HAP-1 (cell line): ENCODE data around the gene TMEM154.

ENCODE experiments used
- DNase-seq, 2 experiments: peaks; one replicate each; pipeline ENCODE4 v3.0.0-alpha.2; 2016 to 2020; ENCODE audit warnings: low spot score in 2 of 2
- H3K27me3 ChIP-seq: fragments of 250-450 bp; sonication (Bioruptor Pico); 2 replicates; pipeline ENCODE4 v1.5.1; 2020; ENCODE audit warnings: low read depth, mild to moderate bottlenecking, moderate library complexity
- H3K36me3 ChIP-seq: fragments of 250-450 bp; sonication (Bioruptor Pico); replicated peaks from 2 replicates; pipeline ENCODE4 v1.5.1; 2020; ENCODE audit warnings: mild to moderate bottlenecking
- H3K4me1 ChIP-seq: fragments of 250-450 bp; sonication (Bioruptor Pico); 2 replicates; pipeline ENCODE4 v1.5.1; 2020; ENCODE audit warnings: mild to moderate bottlenecking
- H3K4me3 ChIP-seq: fragments of 250-450 bp; sonication (Bioruptor Pico); 2 replicates; pipeline ENCODE4 v1.5.1; 2020; ENCODE audit warnings: mild to moderate bottlenecking, moderate library complexity
- H3K9me3 ChIP-seq: fragments of 250-450 bp; sonication (Bioruptor Pico); 2 replicates; pipeline ENCODE4 v1.5.1; 2020; ENCODE audit warnings: mild to moderate bottlenecking, moderate library complexity
- in situ Hi-C: fragments of 300-500 bp; cut with MboI; formaldehyde crosslinking; loops from 3 replicates; pipeline ENCODE4 v1.14.3; 2020; ENCODE audit warnings: low sequenced_read_pairs, inconsistent platforms, mixed read lengths

Gene TMEM154

DNA sequence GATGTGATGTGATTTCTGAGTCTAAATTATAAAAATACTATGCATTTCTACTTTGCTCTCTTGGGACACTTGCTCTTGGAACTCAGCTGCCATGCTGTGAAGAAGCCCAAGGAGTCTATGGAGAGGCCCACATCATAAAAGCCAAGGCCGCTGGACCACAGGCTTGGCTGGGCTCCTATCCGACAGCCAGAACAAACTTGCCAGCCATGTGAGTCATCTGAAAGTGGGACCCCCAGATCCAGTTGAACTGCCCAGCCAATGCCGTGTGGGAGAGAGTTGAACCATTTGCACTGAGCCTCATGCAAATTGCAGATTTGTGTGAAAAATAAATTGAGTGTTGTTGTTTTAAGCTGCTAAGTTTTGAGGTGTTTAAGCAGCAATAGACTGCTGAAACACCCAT is 60.2 kb downstream of the TMEM154 start:
- no peaks in the 10 kb centered on the region for H3K9me3 ChIP-seq
- no peaks in the 10 kb centered on the region for H3K4me1 ChIP-seq
- in situ Hi-C loops: no loop called here
- DNase-seq: no peak
- H3K27me3 ChIP-seq: no peaks in the 10 kb centered on the region
- H3K4me3 ChIP-seq: no peak overlapping the region
- H3K36me3 ChIP-seq: no peaks in the 10 kb centered on the region

DNA sequence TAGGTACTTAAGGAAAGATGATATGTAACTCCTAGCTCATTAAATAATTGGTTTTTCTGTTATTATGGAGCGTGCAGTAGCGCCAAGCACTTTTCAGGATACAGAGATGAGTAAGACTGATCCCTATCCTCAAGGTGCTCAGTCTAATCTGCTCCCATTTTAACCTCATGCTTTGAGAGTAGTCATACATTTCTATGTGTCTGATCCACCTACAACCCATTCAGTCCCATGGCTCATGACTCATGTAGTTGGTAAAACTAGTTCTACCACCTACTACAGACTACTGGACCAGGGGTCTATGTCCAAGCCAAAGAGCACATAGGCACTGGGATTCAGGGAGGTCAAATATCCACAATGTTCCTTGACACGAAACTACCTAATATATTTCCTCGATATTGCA is 60.8 kb downstream of the TMEM154 start:
- no peak overlapping the region for H3K4me3 ChIP-seq
- no peak for DNase-seq
- H3K4me1 ChIP-seq: no peaks in the 10 kb centered on the region
- no peaks in the 10 kb centered on the region for H3K27me3 ChIP-seq
- H3K36me3 ChIP-seq: no peaks in the 10 kb centered on the region
- in situ Hi-C loops: no loop called here
- no peaks in the 10 kb centered on the region for H3K9me3 ChIP-seq

DNA sequence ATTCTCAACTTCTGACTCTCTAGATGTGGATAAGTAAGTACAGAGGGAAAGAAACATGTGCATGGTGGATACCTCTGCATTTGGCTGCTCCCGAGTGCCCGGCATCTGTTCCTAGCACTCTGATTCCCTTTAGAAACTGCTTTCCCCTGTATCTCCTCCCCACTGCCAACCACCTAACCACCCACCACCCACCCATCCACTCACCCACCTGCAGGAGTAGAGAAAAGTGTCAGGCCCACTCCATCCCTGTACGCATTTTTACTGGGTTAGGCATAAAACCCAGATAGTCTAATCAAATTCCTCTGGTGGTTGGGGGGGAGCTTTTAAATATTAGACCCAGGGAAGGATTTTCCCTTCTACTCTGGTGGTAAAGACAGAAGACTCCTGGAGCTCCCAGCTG is 63.0 kb downstream of the TMEM154 start:
- in situ Hi-C loops: no loop called here

DNA sequence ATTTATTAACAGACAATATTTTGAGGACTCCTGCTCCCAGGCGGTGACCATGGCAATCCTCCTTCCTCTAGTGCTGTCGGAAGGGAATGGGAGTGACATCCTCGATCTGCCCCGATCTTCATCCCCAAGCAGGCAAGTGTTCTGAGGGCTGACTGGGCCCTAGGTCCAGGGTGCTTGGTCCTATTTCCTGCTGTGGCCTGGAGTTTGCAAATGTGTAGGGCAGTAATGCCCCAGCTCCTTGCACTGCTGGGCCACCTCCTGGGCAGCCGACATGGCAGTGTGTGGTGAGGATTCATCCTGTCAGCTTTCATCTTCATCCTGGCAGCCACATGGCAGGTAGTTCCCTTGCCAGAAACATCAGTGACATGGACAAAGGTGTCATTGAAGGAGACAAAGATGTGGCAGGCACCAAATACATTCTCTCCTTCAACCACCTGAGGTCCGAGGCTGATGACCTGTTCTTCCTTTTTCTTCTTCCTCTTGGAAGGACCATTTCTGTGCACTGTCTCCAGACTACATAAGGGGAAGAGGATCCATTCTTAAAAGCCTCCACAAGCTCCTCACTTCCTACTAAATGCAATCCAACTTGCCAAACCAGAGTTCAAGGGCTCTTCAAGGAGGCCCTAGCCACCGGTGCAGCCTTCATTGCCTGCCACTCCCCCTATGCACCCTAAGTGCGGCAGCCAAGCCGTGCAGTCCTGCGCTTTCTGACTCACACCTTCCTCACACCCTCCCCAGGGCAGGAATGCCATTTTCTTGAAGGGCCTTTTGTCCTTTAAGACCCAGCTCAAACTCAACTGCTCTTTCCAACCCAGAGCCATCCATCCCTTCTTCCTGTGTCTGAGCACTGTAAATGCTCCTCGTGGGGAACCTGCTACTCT is 65.7 kb downstream of the TMEM154 start:
- in situ Hi-C loops: no loop called here
- Histone ChIP-seq H3K9me3 (no peaks in the 10 kb centered on the region), H3K27me3 (no peaks in the 10 kb centered on the region; the same call in none of the 2 replicates), H3K36me3 (no peaks in the 10 kb centered on the region), H3K4me3 (no peak overlapping the region), H3K4me1 (no peaks in the 10 kb centered on the region)
- no peak for DNase-seq

More for the DNA sequence above, 63.0 kb downstream of the TMEM154 start:
- Histone ChIP-seq H3K9me3 (no peaks in the 10 kb centered on the region), H3K4me1 (no peaks in the 10 kb centered on the region), H3K27me3 (no peaks in the 10 kb centered on the region; the same call in none of the 2 replicates), H3K36me3 (no peaks in the 10 kb centered on the region), H3K4me3 (no peak overlapping the region)
- no peak for DNase-seq

DNA sequence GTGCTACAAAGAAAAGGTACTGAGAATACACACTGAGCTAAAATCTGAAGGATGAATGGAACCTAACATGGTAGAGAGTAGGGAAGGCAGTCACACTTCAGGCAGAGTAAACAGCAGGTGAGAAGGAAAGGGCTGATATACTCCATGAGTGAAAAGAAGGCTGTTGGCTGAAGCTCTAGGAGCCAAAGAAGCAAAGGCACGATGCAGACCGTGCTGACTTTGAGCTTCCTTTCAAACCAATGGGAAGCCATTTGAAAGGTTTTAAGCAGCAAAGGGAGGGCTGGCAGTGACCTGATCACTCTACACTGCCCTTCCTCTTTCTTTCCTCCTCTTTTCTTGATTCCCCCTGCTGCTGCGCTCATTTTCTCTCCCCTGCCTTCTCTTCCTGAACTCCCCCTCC is 66.4 kb downstream of the TMEM154 start:
- DNase-seq: no peak
- H3K4me1 ChIP-seq: no peaks in the 10 kb centered on the region
- no peak overlapping the region for H3K4me3 ChIP-seq
- no peaks in the 10 kb centered on the region for H3K36me3 ChIP-seq
- no peaks in the 10 kb centered on the region for H3K9me3 ChIP-seq
- in situ Hi-C loops: no loop called here
- no peaks in the 10 kb centered on the region; the same call in none of the 2 replicates for H3K27me3 ChIP-seq

DNA sequence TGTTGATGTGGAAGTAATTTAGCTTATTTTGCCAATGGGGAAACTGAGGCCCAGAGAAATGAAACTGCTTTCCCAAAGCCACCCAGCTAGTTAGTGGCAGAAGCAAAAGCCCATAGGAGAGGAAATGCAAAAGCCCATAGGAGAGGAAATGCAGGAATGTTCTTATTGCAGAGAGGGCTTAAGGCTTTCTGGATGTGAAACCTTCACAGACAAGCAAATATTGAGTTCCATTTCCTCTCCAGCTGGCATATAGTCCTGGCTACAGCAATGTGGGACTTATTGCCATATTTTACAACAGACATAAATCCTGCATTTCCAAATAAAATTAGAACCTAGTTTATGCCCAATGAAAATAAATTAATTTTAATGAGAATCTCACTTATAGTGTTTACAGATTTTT is 69.7 kb downstream of the TMEM154 start:
- Histone ChIP-seq H3K27me3 (no peaks in the 10 kb centered on the region; the same call in none of the 2 replicates), H3K4me1 (no peaks in the 10 kb centered on the region), H3K9me3 (no peaks in the 10 kb centered on the region), H3K4me3 (no peak overlapping the region), H3K36me3 (no peaks in the 10 kb centered on the region)
- no peak for DNase-seq
- in situ Hi-C loops: no loop called here

DNA sequence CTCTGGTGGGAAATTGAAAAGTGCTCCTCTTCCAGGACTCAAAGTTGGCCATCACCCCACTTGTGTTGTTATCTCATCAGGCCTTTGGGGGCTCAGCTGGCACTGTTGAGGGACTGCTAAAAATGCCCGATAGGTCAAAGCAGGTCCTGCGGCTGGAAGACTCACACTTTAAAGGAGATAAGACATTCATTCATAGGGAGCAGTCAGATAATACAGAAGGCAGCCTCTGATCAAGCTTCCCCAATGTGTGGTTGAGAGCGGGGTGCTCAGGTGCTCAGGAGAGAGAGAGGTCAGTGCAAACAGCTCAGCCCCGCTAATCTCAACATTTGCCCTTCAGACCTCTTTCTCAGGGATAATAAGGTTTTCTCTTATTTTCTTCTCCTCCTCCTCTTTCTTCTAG is 70.3 kb downstream of the TMEM154 start:
- Histone ChIP-seq H3K9me3 (no peaks in the 10 kb centered on the region), H3K4me1 (no peaks in the 10 kb centered on the region), H3K27me3 (no peaks in the 10 kb centered on the region; the same call in none of the 2 replicates), H3K4me3 (no peak overlapping the region), H3K36me3 (no peaks in the 10 kb centered on the region)
- in situ Hi-C loops: no loop called here
- DNase-seq: no peak

DNA sequence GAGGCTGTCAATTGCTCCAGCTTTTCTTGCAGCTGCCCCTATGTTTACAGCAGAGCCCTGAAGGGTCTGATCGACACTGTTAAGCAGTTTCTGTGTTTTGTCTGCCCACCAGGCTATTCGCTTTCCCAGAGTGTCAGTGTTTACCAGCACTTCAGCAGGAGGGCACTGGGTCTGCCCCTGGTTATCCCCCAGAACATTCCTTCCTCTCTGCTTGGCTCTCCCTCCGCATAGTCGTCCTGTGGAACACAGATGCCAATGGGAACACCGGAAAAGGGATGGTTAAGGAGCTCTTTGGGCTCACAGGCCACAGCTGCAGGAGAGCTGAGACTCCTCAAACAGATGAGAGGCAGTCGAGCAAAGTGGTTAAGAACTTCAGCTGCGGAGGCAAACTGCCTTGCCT is 72.6 kb downstream of the TMEM154 start:
- in situ Hi-C loops: no loop called here
- DNase-seq: no peak
- Histone ChIP-seq H3K36me3 (no peaks in the 10 kb centered on the region), H3K27me3 (no peaks in the 10 kb centered on the region), H3K9me3 (no peaks in the 10 kb centered on the region), H3K4me3 (no peak overlapping the region), H3K4me1 (no peaks in the 10 kb centered on the region)

DNA sequence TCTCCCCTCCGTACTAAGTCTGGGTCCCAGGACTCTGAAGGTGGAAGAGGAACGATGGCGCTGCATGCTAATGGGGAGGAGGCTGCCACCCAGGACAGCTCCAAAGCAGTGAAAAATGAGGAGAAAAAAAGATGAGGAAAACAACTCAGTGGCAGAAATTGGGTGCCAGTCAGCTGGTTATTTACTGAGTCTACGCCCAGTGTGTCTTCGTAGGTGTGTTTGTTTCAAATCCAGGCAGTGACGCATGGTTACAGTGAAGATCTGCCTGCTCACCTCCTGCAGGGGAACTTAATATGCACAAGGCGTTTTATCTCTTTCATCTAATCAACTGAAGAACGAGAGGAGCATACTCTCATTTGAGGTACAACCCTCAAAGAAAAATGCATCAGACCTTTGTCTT is 73.0 kb downstream of the TMEM154 start:
- in situ Hi-C loops: no loop called here
- H3K36me3 ChIP-seq: no peaks in the 10 kb centered on the region
- no peaks in the 10 kb centered on the region for H3K27me3 ChIP-seq
- DNase-seq: no peak
- H3K9me3 ChIP-seq: no peaks in the 10 kb centered on the region
- no peak overlapping the region for H3K4me3 ChIP-seq
- no peaks in the 10 kb centered on the region for H3K4me1 ChIP-seq

DNA sequence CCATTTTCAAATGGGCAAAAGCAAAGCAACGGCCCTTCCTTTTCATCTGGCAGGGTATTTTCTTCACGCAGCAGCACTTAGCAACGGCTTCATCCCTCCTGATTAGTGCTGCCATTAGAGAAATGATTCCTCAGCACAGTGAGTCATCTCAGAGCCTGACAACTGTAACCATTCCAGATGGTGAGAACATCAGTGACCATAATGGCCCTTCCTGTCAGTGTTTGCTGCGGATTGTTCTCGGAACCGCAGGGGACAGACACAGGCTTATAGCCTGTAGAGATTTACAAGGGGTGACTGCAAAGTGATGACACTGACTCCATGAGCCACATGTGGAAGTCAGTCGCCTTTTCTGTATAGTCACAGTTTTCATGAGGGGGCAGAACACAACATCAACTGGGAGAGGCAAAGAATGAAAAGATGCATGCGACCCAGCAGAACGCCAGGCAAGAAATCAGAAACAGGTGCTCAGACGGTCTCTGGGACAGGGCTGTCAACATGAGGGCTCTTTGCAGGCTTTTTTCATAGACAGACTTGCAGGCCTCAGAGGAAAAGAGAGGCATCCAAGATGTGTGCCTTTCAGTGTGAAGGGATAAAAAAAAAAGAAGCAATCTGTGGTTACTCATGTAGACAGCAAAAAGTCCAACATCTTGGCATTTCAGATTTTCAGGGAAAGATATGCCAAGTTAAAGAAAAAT is 74.0 kb downstream of the TMEM154 start:
- Histone ChIP-seq H3K9me3 (no peaks in the 10 kb centered on the region), H3K36me3 (no peaks in the 10 kb centered on the region), H3K4me3 (no peak overlapping the region), H3K27me3 (no peaks in the 10 kb centered on the region), H3K4me1 (no peaks in the 10 kb centered on the region)
- in situ Hi-C loops: no loop called here
- DNase-seq: no peak

DNA sequence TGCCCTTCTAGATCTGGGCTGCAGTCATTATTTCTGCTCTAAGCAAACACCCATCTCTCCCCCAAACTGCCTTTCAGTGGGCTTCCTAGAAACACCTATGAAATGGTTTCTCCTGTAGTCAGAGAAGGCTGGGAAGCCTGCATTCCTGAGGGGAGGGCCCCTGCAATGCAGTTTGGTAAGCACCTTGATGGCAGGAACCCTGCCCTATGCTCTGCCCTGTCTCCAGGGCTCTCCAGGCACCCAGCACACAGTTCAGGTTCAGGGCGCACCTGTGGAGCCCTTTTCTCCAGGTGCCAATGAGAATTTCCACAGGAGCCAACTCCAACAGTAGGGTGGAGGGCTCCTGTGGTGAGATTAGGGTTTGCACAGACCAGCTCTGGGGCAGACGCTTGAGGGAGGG is 74.8 kb downstream of the TMEM154 start:
- in situ Hi-C loops: no loop called here
- Histone ChIP-seq H3K4me1 (no peaks in the 10 kb centered on the region), H3K9me3 (no peaks in the 10 kb centered on the region), H3K36me3 (no peaks in the 10 kb centered on the region), H3K4me3 (no peak overlapping the region), H3K27me3 (no peaks in the 10 kb centered on the region)
- DNase-seq: no peak

DNA sequence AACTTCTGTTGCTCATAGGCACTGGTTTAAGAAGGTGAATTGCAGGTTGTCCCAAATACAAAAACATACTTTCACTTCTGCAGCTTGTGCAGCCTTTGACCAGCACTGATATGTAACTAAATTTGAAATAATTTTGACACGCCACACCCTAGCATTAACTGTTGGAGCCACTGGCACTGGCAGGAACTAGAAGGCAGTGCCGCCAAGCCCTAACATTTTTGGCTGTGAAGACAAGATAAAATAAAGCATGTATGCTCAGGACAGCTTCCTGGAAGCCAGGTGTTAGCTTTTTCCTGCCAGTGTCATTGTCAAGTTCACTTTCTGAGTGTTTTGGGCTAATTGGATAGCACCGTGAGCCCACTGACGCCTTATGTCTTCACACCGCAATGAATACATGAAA is 78.6 kb downstream of the TMEM154 start:
- no peak for DNase-seq
- Histone ChIP-seq H3K4me3 (no peak overlapping the region), H3K4me1 (peaks cover 2% of the 10 kb centered on the region), H3K9me3 (no peaks in the 10 kb centered on the region), H3K27me3 (no peaks in the 10 kb centered on the region), H3K36me3 (no peaks in the 10 kb centered on the region)
- in situ Hi-C loops: no loop called here

DNA sequence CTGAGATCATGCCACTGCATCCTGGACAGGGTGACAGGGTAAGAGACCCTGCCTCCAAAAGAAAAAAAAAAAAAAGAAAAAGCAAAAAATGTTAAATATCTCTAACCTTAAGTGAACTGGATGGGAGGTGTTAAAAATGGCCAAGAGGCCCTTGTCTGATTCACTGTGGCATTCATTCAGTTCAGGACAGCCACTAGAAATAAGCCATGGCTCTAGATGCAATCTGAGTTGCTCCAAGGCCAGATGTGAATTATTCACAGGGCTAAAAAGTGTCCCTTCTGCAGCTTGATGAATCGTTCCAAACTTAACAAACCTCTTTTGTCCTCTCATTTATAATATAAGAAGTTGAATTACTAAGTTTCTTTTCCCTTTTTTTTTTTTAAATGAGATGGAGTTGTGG is 80.2 kb downstream of the TMEM154 start:
- H3K36me3 ChIP-seq: no peaks in the 10 kb centered on the region
- peaks cover 13% of the 10 kb centered on the region for H3K4me1 ChIP-seq
- in situ Hi-C loops: no loop called here
- H3K9me3 ChIP-seq: no peaks in the 10 kb centered on the region
- no peak for DNase-seq
- H3K27me3 ChIP-seq: no peaks in the 10 kb centered on the region
- no peak overlapping the region for H3K4me3 ChIP-seq

DNA sequence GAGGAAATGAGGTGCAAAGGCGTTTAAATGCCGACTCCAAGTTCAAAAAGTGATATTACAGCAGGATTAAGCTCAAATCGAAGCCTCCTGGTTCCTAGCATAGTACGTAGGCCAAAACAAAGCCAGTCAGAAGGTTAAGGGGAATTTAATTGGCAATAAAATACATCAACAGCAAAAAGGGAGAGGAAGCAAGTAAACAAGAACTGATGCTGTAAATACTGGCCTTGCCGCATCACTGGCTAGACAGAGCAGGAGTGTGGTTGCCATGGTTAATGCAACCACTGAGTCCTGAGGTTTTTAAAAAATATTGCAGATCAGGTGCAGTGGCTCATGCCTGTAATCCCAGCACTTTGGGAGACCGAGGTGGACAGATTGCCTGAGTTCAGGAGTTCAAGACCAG is 80.7 kb downstream of the TMEM154 start:
- DNase-seq: no peak
- no peaks in the 10 kb centered on the region for H3K9me3 ChIP-seq
- no peaks in the 10 kb centered on the region for H3K27me3 ChIP-seq
- no peaks in the 10 kb centered on the region for H3K36me3 ChIP-seq
- in situ Hi-C loops: no loop called here
- peaks cover 13% of the 10 kb centered on the region for H3K4me1 ChIP-seq
- no peak overlapping the region for H3K4me3 ChIP-seq
